CD14-positive monocyte (primary cell): Measurements from ENCODE around the gene LMBRD1. TPM values are rescaled to one million over a fixed set of nuclear protein-coding genes. Genes with fewer than 3 reads are reported as not detected.

Experiments
- DNase-seq, 3 donors: peaks; one replicate each; pipeline ENCODE4 v3.0.0-alpha.2; 2011 to 2022
- H2AFZ ChIP-seq: 2 replicates; pipeline ENCODE4 v1.6.0; 2012; ENCODE audit warnings: mild to moderate bottlenecking, low read depth, low read length, inconsistent platforms; ENCODE audit not compliant: insufficient read depth, poor library complexity, severe bottlenecking
- H3K27ac ChIP-seq, 2 donors: 1 replicate in 1 of 2; 2 replicates in 1 of 2; pipeline ENCODE4 v1.5.1; 2012 to 2013; ENCODE audit warnings: low read length in 2 of 2, control low read depth in 1 of 2, inconsistent platforms in 1 of 2, low read depth in 1 of 2, mild to moderate bottlenecking in 1 of 2
- H3K27me3 ChIP-seq, 2 donors: one replicate each; pipeline versions ENCODE4 v1.6.0 to v1.6.1; 2011 to 2013; ENCODE audit warnings: low read length in 2 of 2; ENCODE audit not compliant: control insufficient read depth in 2 of 2, insufficient read depth in 2 of 2
- H3K36me3 ChIP-seq, 2 donors: replicated peaks in 1 of 2; 1 replicate in 1 of 2; 2 replicates in 1 of 2; pipeline versions ENCODE4 v1.5.1 to v1.6.1; 2012 to 2013; ENCODE audit warnings: low read length in 2 of 2, control low read depth in 1 of 2, inconsistent platforms in 1 of 2, mild to moderate bottlenecking in 1 of 2; ENCODE audit not compliant: insufficient read depth in 2 of 2, control insufficient read depth in 1 of 2
- H3K4me1 ChIP-seq, 2 donors: 1 replicate in 1 of 2; 2 replicates in 1 of 2; pipeline versions ENCODE4 v1.5.1 to v1.6.1; 2012 to 2013; ENCODE audit warnings: low read length in 2 of 2, control low read depth in 1 of 2, inconsistent platforms in 1 of 2, mild to moderate bottlenecking in 1 of 2, moderate library complexity in 1 of 2; ENCODE audit not compliant: insufficient read depth in 2 of 2, control insufficient read depth in 1 of 2
- H3K4me2 ChIP-seq: replicated peaks from 2 replicates; pipeline ENCODE3; 2012; ENCODE audit warnings: low read length, moderate library complexity, mild to moderate bottlenecking; ENCODE audit not compliant: poor library complexity, severe bottlenecking; ENCODE audit errors: extremely low read depth
- H3K4me3 ChIP-seq, 3 experiments: fragments of 200-600 bp in 1 of 3; sonication (generic) in 1 of 3; replicated peaks in 1 of 3; 1 replicate in 2 of 3; 2 replicates in 1 of 3; pipeline ENCODE4 v1.5.1; 2011 to 2013; ENCODE audit warnings: low read length in 3 of 3, mild to moderate bottlenecking in 3 of 3, control low read depth in 2 of 3, low read depth in 2 of 3, inconsistent platforms in 1 of 3, moderate library complexity in 1 of 3
- H3K79me2 ChIP-seq: 2 replicates; pipeline ENCODE4 v1.6.0; 2012; ENCODE audit warnings: mild to moderate bottlenecking, control low read depth, inconsistent platforms, low read length, moderate library complexity; ENCODE audit not compliant: insufficient read depth
- H3K9ac ChIP-seq: 2 replicates; pipeline ENCODE4 v1.6.0; 2017; ENCODE audit warnings: low read length, mild to moderate bottlenecking; ENCODE audit not compliant: insufficient read depth, poor library complexity, severe bottlenecking
- H3K9me3 ChIP-seq, 2 donors: replicated peaks in 1 of 2; 1 replicate in 1 of 2; 2 replicates in 1 of 2; pipeline versions ENCODE4 v1.5.1 to v1.6.1; 2012 to 2013; ENCODE audit warnings: low read length in 2 of 2, control low read depth in 1 of 2; ENCODE audit not compliant: control insufficient read depth in 1 of 2, insufficient read depth in 1 of 2
- H4K20me1 ChIP-seq: 2 replicates; pipeline ENCODE4 v1.6.0; 2012; ENCODE audit warnings: mild to moderate bottlenecking, low read length, control low read depth, moderate library complexity; ENCODE audit not compliant: insufficient read depth
- H3K27ac Mint-ChIP-seq, 7 donors: one replicate each; pipeline ENCODE4 v1.8.0; 2020; ENCODE audit warnings: mild to moderate bottlenecking in 7 of 7, mixed read lengths in 7 of 7, moderate library complexity in 6 of 7, inconsistent platforms in 2 of 7
- H3K27me3 Mint-ChIP-seq, 3 donors: one replicate each; pipeline ENCODE4 v1.8.0; 2021 to 2022; ENCODE audit warnings: low read depth in 3 of 3, mild to moderate bottlenecking in 3 of 3, mixed read lengths in 3 of 3, moderate library complexity in 3 of 3, inconsistent platforms in 1 of 3
- H3K36me3 Mint-ChIP-seq, 2 donors: one replicate each; pipeline ENCODE4 v1.8.0; 2020; ENCODE audit warnings: mixed read lengths in 2 of 2, inconsistent platforms in 1 of 2, mild to moderate bottlenecking in 1 of 2
- H3K4me1 Mint-ChIP-seq: one replicate; pipeline ENCODE4 v1.8.0; 2020; ENCODE audit warnings: mild to moderate bottlenecking, mixed read lengths
- H3K4me3 Mint-ChIP-seq, 2 donors: one replicate each; pipeline ENCODE4 v1.8.0; 2020; ENCODE audit warnings: mild to moderate bottlenecking in 2 of 2, mixed read lengths in 2 of 2, moderate library complexity in 1 of 2
- H3K9me3 Mint-ChIP-seq, 7 donors: one replicate each; pipeline ENCODE4 v1.8.0; 2020 to 2022; ENCODE audit warnings: mixed read lengths in 7 of 7, mild to moderate bottlenecking in 6 of 7, moderate library complexity in 6 of 7, inconsistent platforms in 2 of 7
- CTCF ChIP-seq: fragments of 200-600 bp; IDR thresholded peaks from one replicate; pipeline ENCODE4 v1.8.0; 2022; ENCODE audit warnings: antibody characterized with exemption, mild to moderate bottlenecking
- WGBS: methylation state at CpG from one replicate; pipeline ENCODE4 v1.1.5; 2013; ENCODE audit warnings: missing lambda C conversion rate; ENCODE audit not compliant: insufficient coverage; 5-methylcytosine and 5-hydroxymethylcytosine counted together
- intact Hi-C, 2 donors: fragments of 100-400 bp; cut with micrococcal nuclease; formaldehyde crosslinking; loops; one replicate each; pipeline versions ENCODE4 v1.15.0 to v1.15.1; 2023
- polyA plus RNA-seq, 3 donors: library from polyadenylated mRNA; depleted of rRNA in 1 of 3; unstranded in 2 of 3; stranded (reverse) in 1 of 3; fragments of 300-500 nt in 2 of 3; fragments of >200 nt in 1 of 3; fragmentation: Illumina TruSeq in 2 of 3; gene quantifications; 1 replicate in 2 of 3; 2 replicates in 1 of 3; pipeline ENCODE4 v1.2.3, GENCODE V29; 2012 to 2021

Gene LMBRD1
- polyA plus RNA-seq, 3 donors, result 24.7 to 71.6 (median 64.2) TPM

GRCh38 chr6:69624944-69625343 is 171.9 kb downstream of the LMBRD1 start:
- TF ChIP-seq CTCF, result no peak
- Histone ChIP-seq H3K27ac (no peak overlapping the region), H3K79me2 (no peaks in the 10 kb centered on the region), H2AFZ (no peak overlapping the region), H3K9ac (no peak overlapping the region), H4K20me1 (no peaks in the 10 kb centered on the region), H3K9me3 (peaks cover 0 to 3% of the 10 kb centered on the region in 2 donors), H3K27me3 (no peaks in the 10 kb centered on the region), H3K36me3 (no peaks in the 10 kb centered on the region), H3K4me3 (no peak overlapping the region), H3K4me2 (no peak overlapping the region), H3K4me1 (no peaks in the 10 kb centered on the region)
- Mint-ChIP-seq H3K4me1 (no peaks in the 10 kb centered on the region), H3K27ac (no peak overlapping the region), H3K27me3 (peaks cover 0 to 2% (median 0%) of the 10 kb centered on the region in 3 donors), H3K9me3 (peaks cover 0 to 17% (median 6%) of the 10 kb centered on the region in 7 donors), H3K4me3 (no peak overlapping the region), H3K36me3 (no peaks in the 10 kb centered on the region)
- DNase-seq, result no peak
- intact Hi-C loops, result no loop called here
- no CpG with 5 or more reads among the region's 2 CpGs for WGBS

Other genes starting within 250 kb of the LMBRD1 start
- not detected for gene COL19A1, start 69.5 kb upstream of the LMBRD1 start, polyA plus RNA-seq